Measurements from ENCODE around the gene JMJD8. TPM values are rescaled to one million over a fixed set of nuclear protein-coding genes. Genes with fewer than 3 reads are reported as not detected.

Gene JMJD8
- total and polyA plus RNA-seq, 9 of the 15 experiments (the other 6 are each of a cell fraction or from before 2014, with no cell fraction given), result 1.2 to 50.6 (median 29.3) TPM

- peak; percentile 18; the same call in 1 of the 2 replicates for TF ChIP-seq CEBPG (CRISPR knock-in tag; IDR thresholded peaks at IDR 0.05)
- TF ChIP-seq CEBPG (tag; conservative IDR thresholded peaks at IDR 0.05 in 1 of 2, IDR thresholded peaks at IDR 0.05 in 1 of 2), result no peak
- TF ChIP-seq ELK3 (CRISPR knock-in tag; IDR thresholded peaks at IDR 0.05), result no peak
- TF ChIP-seq CREB3L1 (IDR thresholded peaks at IDR 0.05; ENCODE audit: borderline replicate concordance, low read depth), result no peak
- no peak for TF ChIP-seq SPI1 (IDR thresholded peaks at IDR 0.05; ENCODE audit: borderline replicate concordance, low read depth, low read length)
- no peak for TF ChIP-seq NUFIP1 (IDR thresholded peaks at IDR 0.05; ENCODE audit: partially characterized antibody)
These were observed 601 bp downstream of the JMJD8 start (continued) for GRCh38 chr16:683396-684070.

All from K562 (cell line).